GM18951 (cell line): ENCODE measurements around the gene ENKD1.

ENCODE experiments used
- POLR2A ChIP-seq: IDR thresholded peaks from 4 replicates; pipeline ENCODE4 v1.6.1; 2011; ENCODE audit warnings: mild to moderate bottlenecking; ENCODE audit not compliant: insufficient read length, insufficient read depth; ENCODE audit errors: extremely low read depth
- in situ Hi-C: fragments of 300-500 bp; cut with MboI; formaldehyde crosslinking; loops from one replicate; pipeline ENCODE4 v1.12.0; 2022; ENCODE audit warnings: low sequenced_read_pairs, mixed read lengths, inconsistent platforms; ENCODE audit not compliant: unreplicated experiment

Gene ENKD1

DNA sequence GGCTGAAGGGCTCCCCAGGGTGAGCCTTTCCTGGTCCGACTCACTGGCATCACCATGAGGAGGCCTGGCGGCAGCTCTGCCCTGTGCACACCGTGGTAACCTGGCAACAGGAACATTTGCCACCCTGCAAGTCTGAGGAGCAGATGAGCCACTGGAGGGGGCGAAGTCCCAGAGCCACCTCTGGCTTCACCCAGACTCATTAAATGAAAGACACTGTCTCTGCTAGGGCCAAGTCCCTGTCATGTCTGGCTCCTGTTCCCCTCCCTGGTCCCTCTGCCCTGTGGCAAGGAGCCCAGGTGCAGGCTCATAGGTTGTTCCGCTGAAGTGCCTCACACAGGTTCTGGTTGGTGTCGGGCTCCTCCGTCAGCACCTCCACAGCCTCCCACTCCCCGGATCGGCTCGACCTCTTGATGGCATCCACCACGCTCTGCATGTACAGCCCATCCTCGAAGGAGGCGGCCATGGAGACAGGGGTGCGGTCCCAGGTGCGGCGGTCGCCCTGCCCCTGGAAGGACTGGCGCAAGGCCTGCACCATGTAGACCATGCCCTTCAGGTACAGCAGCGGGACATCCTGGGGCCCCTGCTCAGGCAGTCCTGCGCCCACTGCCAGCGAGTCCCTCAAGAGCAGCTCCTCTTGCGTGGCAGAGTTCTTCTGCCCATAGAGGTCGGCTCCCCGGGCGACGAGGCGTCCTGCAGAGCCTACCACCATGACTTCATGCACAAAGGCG lies 8.5 kb upstream of the ENKD1 start:
- no peak for TF ChIP-seq POLR2A
- in situ Hi-C loops: loop anchor here (25.0 kb wide), 1 partner anchor 362 kb away; no protein-coding TSS in a partner anchor

DNA sequence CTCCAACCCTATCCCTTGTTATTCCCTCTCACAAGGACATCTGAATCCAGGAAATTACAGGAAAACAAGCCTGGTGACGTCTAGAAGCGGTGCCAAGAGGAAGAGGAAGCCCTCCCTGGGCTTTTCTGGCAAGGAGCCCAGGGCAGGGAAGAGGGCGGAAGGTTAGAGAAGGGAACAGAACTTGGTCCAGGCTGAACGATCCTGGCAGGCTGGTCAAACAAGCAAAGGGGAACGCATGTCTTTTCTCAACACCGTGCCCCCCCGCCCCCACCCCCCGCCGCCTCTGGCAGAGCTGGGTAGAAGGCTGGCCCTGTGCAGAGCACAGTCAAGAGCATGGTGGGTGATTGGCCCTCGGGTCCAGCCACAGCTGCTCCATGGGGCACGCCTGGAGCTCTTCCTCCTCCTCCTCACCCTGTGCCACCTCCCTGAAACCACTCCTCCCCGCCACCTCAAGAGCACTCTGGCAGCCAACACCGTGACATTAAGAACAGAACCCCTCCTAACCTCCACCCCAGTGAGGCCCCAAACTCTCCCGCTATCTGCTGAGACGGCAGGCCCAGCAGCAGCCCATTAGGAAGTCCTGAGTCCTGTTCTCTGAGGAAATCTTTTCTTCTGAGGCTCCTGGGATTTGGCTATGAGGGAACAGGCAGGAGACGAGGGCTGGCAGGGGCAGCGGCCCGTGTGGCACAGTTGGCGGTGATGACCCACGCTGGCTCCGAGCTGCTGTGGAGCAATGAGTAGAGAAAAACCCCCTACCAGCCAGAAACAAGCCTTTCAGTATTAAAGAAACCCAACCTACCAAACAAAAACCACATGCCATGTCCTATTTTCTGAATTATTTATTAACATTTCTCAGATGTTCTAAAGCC lies 7.4 kb upstream of the ENKD1 start:
- TF ChIP-seq POLR2A: no peak
- in situ Hi-C loops: loop anchor here (25.0 kb wide), 1 partner anchor 363 kb away; no protein-coding TSS in a partner anchor

DNA sequence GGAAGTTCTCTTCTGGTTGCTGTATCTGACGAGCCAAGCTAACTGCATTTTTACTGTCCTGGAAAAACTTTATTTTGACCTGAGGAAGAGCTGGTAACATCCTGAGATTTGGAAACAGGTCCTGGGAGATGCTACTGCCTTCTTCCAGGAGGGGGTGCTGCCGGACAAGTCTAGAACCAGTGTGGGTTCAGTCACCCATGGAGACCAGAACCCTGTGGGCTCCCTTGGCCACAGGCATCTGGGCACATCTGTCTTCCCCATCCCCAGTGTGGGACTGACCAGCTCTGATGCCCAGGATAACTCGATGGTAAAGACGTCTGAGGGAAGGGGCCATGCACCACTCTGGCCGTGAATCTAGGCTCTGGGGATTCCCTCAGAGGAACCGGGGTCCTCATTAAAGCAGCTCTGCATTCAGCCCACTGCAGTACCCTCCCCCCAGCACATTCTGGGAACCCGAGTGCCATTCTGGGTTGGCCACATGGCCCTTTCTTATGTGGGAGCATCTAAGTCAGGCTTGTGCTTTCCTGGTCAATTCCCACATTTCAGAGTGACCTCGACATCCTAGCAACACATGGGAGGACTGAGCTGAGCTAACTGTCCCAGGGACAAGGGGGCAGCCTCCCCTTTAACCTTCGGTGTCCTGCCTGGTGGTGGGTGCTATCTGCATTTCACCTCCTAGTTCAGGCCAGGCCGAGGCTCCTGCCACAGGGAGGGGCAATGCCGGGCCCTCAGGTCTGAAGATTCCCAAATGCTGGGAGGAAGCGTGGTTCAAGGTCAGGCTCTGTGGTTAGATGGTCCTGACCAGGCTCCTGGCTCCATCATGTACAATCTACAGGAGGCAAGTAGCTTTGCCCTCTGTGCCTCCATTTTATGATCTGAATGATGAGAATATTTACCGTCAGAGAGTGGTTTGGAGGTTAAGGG lies 6.5 kb upstream of the ENKD1 start:
- TF ChIP-seq POLR2A: no peak
- in situ Hi-C loops: loop anchor here (25.0 kb wide), 1 partner anchor 364 kb away; no protein-coding TSS in a partner anchor

DNA sequence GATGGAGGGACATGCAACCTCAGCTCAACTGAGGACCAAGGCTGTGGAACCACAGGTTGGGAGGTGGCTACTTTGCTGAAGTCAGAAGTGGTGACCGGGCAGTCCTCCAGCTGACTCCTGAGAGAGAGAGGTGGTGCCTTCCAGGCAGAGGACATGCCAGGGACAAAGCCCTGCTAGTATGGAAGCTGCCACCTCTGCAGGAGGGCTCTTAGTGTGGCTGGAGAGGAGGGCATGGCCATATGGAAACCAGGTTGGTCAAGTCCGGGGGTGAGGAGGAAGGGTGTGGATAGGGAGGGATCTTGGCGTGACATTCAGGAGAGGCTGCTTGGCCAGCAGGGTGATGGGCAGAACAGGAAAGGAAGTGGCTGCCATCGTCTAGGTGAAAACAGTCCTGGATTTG lies 5.8 kb upstream of the ENKD1 start:
- TF ChIP-seq POLR2A: no peak
- in situ Hi-C loops: loop anchor here (25.0 kb wide), 1 partner anchor 365 kb away; no protein-coding TSS in a partner anchor

DNA sequence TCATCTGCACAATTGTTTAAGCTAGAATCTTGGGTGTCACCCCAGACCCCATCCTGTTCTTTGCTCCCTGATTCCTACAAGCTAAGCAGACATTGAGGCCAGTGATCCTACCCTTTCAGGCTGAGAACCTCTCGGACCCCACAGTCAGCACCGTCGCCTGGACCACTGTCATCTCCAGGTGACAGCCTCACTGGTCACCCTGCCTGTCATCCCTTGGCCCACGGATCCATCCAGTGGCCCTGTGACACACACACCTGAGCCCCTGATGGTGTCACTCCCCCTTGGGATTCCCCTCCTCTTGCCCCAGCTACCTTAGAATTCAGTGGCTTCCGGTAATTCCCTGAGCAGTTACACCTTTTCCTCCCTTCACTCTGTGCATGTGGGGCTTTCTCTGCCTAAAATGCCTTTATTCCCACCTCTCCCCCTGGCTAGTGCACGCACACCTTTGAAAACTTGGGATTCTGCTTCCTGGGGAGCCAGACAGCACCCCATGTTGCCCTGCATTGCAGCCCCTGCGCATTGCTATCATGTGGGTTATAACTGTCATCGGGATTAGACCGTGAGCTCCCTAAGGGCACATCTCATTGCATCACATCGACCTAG lies 3.0 kb upstream of the ENKD1 start:
- TF ChIP-seq POLR2A: no peak
- in situ Hi-C loops: loop anchor here (25.0 kb wide), 1 partner anchor 368 kb away; no protein-coding TSS in a partner anchor

DNA sequence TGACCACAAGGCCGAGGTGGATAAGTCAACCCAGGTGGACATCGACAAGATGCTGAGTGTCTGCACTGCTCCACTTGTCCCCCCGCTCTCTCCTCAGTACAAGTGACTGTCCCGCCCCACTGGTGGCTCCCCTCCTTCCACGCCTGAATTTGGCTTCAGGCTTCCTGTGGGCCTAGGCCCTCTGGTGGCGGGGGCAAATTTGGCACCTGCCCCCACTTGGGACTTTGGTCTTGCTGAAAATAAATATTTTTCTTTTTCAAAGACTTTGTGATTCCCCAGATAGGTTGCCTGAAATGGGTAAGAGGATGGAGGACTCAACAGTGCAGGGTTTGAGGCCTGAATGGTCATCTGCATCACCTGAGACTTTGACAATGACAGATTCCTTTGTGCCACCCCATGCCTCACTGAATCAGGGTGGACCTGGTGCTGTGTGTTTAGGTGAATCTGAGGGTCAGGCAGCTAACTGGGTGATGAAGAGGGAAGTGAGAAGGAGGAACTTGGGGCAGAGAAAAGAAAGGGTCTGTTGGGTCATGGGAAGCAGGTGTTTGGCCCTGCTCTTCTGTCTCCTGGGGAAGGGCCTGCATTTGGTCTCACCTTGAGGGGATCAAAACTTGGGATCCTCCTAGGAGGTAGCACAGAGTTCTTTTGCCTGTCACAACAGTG lies 2.1 kb upstream of the ENKD1 start:
- in situ Hi-C loops: loop anchor here (25.0 kb wide), 1 partner anchor 369 kb away; no protein-coding TSS in a partner anchor
- TF ChIP-seq POLR2A: no peak

DNA sequence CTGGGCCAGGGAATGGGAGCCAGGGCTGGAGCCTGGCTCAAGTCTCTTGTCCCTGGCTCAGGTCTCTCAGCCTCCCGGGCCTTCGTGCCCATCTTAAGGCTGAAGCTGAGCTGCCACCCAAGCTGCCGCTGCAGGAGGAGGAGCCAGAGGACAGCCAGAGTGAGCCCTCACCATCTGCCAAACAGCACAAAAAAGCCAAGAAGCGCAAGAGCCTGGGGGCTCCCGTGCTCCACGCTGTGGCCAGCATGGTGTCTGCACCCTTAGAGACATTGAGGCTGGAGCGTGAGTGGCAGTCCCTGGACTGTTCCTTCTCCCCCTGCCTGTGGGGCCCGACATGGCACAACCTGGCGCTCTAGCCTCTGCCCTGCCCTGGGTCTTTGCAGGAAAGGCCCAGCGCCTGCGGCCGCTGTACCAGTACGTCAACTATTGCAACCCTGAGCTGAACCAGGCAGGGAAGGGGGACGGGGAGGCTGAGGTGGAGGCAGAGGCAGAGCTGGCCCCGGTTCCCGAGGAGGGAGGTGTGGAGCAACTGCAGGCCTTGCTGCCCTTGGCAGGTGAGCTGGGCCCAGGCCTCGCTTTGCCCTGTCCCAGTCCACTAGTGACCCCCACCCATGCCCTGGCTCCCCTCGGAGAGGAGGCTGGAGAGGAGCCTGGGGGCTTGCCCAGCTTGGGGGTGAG lies 1.4 kb upstream of the ENKD1 start:
- in situ Hi-C loops: loop anchor here (25.0 kb wide), 1 partner anchor 369 kb away; no protein-coding TSS in a partner anchor
- TF ChIP-seq POLR2A: peak; percentile 30

GRCh38 chr16:67667453-67667816 lies 885 bp upstream of the ENKD1 start:
- TF ChIP-seq POLR2A: no peak
- in situ Hi-C loops: loop anchor here (25.0 kb wide), 1 partner anchor 370 kb away; no protein-coding TSS in a partner anchor

GRCh38 chr16:67666032-67666551 lies 458 bp downstream of the ENKD1 start:
- in situ Hi-C loops: loop anchor here (25.0 kb wide), 1 partner anchor 371 kb away; no protein-coding TSS in a partner anchor
- TF ChIP-seq POLR2A: no peak

GRCh38 chr16:67665598-67665997 lies 952 bp downstream of the ENKD1 start:
- in situ Hi-C loops: loop anchor here (25.0 kb wide), 1 partner anchor 372 kb away; no protein-coding TSS in a partner anchor
- no peak for TF ChIP-seq POLR2A

DNA sequence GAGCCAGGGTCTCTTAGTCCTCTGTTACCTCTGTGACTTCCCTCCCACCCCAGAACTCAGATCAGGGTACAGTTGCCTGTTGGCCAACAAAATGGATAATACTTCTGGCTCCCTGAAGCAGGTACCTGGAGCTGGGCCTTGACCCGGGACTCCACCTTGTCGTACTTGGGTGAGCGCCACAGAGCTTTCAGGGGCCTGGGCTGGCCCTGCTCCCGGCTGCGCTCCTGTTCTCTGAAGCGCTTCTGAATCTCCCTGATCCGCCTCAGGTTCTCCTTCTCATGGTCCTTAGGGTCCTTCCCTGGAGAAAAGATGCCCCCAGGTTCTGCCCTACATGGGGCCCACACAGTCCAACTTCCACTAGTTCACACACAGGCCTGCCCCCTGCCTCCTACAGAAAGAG lies 1.7 kb downstream of the ENKD1 start:
- in situ Hi-C loops: loop anchor here (25.0 kb wide), 1 partner anchor 372 kb away; no protein-coding TSS in a partner anchor
- TF ChIP-seq POLR2A: no peak

- in situ Hi-C loops: loop anchor here (25.0 kb wide), 1 partner anchor 373 kb away; no protein-coding TSS in a partner anchor
- TF ChIP-seq POLR2A: no peak
These were observed 2.3 kb downstream of the ENKD1 start for GRCh38 chr16:67664258-67664657.
